KBM-7 (cell line): ENCODE results near the gene LCP2.

ENCODE experiments used
- DNase-seq: peaks from one replicate; pipeline ENCODE4 v3.0.0-alpha.2; 2015
- in situ Hi-C: fragments of 300-500 bp; cut with MboI; formaldehyde crosslinking; loops from 2 replicates; pipeline ENCODE4 v1.14.3; 2020; ENCODE audit warnings: low sequenced_read_pairs, low pct_unique_long_range_greater_than_20kb, mixed read lengths

LCP2 gene

GRCh38 chr5:170319301-170319700 is 21.7 kb upstream of the LCP2 start:
- in situ Hi-C loops = no loop called here

GRCh38 chr5:170317499-170317898 is 19.9 kb upstream of the LCP2 start:
- DNase-seq = no peak
- in situ Hi-C loops = no loop called here

More at GRCh38 chr5:170319301-170319700, 21.7 kb upstream of the LCP2 start:
- no peak for DNase-seq

DNA sequence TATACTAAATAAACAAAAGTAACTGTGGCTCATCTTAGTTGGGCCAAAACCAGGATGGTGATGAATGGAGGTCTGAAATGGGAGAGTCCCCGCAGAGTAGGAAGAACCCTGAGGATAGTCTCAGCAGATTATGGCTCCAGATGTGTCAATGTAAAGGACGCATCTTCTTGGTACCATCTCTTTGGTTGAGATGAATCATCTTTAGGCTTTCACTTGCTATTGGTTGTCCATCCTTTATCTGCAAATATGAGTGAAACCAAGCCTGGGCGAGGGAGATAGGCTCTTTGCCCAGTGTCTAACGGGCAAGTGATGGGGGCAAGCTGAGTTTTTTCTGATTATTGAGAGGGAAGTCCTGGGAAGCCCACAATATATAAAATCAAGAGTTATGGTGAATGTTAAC is 19.4 kb upstream of the LCP2 start:
- in situ Hi-C loops = no loop called here
- DNase-seq = no peak

- in situ Hi-C loops = no loop called here
- DNase-seq = no peak
Observed at GRCh38 chr5:170315154-170315553, 17.6 kb upstream of the LCP2 start.

GRCh38 chr5:170314541-170315095 is 17.0 kb upstream of the LCP2 start:
- in situ Hi-C loops = no loop called here
- DNase-seq = no peak

- in situ Hi-C loops = no loop called here
- DNase-seq = no peak
Observed at GRCh38 chr5:170313816-170314215, 16.2 kb upstream of the LCP2 start.

DNA sequence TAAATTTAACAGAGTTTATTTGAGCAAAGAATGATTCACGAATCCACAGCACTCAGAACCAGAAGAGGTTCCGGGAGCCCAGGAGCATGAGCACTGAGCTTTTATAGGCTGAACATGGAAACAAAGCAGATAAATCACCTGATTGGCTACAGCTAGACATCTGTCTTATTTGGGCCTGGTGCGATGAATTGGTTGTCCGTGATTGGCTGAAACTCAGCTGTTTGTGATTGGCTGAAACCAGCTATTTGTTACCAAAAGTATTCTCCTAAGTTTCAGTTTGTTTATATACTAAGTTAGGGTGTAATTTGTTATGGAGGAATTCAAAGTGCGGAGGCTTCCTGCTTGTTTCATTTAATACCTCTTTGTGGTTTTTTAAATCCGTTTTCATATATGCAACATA is 15.8 kb upstream of the LCP2 start:
- no peak for DNase-seq
- in situ Hi-C loops = no loop called here

- peak; percentile 79 for DNase-seq
- in situ Hi-C loops = no loop called here
Observed at GRCh38 chr5:170312666-170313065, 15.1 kb upstream of the LCP2 start.

- in situ Hi-C loops = no loop called here
- DNase-seq = no peak
Observed at GRCh38 chr5:170312301-170312595, 14.7 kb upstream of the LCP2 start.

DNA sequence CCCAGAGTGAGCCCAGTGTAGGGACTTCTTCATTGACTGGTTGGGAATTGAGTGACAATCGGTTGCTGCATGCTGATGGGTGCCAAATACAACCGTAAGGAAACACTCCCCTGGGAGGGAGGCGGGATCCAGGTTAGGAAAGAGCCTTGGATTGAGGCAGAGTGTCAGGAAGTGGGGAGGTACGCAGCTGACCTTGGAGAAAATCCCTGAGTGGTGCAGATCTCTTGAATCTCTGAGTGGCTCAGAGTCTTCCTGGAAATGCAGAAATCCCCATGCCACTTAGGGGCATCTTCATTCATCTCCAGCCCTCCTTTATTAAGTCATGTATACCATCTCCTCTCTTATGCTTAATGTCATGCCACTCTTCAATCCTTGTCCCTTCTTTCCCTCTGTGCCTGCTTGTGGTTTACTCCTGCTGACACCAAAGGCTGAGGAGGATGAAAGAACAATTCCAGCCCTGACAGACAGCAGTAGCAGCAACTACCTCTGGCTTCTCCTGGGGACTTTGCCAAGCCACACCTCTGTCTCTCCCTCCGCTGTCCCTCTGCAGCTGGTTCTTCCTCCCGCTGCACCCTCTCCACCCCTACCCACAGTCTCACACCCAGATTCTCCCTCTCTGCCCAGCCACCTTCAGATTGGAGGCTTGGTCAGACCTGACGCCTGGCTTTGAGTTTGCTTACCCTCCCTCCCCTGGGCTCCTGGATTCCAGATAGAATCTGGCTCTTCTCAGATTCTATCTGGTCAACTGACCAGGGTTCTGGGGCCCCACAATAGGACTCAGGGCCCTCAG is 14.1 kb upstream of the LCP2 start:
- in situ Hi-C loops = no loop called here
- no peak for DNase-seq

DNA sequence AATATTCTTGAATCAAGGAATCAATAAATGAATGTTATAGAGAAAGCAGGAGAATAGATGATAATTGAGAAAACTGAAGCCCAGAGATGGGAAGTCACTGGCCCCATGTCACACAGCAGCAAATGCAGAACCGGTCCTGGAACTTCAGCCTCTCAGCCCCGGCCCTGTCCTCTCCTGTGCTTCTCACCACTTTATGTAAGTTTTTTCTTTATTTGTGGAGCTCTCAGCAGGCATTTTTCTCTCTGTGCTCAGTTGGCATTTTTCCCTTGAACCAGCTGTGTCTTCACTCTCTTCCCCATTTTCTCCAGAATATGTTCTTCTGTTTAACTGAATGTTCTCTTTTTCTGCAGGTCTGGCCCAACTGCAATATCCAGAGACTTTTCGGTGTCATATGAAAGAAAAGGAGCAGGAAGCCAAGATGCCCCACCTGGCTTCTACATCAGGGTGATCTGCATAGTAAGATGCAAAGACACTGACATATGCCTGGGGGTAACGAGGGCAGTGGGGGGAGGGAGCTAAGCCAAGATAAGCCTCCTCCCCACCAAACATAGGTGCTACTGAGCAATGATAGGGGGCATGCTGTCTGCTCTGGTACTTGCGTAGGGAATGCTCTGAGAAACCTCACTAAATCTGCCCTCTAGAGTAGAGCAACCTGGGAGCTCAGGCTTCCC is 12.8 kb upstream of the LCP2 start:
- DNase-seq = no peak
- in situ Hi-C loops = no loop called here

- DNase-seq = no peak
- in situ Hi-C loops = no loop called here
Observed at GRCh38 chr5:170308686-170309085, 11.1 kb upstream of the LCP2 start.

- in situ Hi-C loops = no loop called here
- DNase-seq = no peak
Observed at GRCh38 chr5:170307575-170308465, 10.2 kb upstream of the LCP2 start.

DNA sequence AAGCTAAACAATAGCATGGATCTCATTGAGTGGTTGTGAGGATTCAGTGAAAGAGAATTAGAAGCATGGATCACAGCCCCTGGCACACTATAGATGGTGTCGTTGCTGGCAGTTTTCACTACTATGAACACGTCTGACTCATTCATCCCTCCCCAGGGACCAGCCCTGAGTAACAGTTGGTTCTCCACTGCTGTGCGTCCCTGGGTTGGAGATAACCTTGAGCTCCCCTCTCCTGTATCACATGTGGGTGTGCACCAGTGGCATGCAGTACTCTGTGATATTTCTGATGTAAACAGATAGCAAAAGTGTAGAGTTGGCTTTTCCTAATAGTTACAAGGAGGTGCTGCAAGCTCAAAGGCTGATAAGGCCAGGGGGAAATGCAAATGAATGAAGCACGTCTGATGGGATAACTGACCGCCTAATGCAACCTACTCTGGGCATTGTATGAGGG is 8.8 kb upstream of the LCP2 start:
- in situ Hi-C loops = no loop called here
- no peak for DNase-seq

DNA sequence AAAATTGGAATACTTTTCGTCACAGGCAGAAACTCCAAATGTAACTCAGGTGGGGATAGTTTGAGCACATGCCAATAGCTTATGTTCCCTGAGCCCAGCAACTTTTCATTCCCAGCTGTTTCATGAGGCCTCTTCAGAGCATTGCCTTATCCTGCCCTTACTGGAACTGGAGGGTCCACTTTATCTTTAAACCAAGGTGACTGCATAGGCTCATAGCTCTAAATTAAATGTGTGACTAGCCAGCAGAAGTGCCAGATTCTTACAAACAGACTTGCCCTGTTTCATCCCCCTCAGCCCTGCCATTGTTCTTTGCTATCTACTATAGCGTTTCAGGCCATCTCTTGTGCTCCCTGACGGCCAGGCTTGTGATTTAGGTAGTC is 8.1 kb upstream of the LCP2 start:
- in situ Hi-C loops = no loop called here
- DNase-seq = no peak

DNA sequence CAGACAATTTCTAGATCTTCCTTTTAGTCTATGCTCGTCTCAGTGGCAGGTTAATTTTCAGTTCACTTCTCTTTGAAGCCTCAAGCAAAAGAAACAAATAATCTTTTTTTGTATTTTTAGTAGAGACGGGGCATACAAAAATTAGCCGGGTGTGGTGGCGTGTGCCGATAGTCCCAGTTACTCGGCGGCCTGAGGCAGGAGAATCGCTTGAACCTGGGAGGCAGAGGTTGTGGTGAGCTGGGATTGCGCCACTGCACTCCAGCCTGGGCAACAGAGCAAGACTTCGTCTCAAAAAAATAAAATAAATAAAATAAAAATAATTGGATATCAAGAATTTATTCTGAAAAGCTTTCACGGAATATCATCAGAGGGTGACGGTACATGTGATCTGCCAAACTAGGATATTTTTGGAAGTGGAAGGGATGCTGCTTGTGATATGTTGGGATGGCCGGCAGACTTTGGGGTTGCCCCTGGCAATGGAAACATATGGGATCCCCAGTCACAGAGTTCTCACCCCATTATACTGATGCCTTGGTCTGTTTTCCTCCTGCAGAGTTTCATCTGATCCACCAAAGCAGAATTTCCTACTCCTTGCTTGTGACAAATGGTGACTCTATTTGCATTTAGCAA is 7.6 kb upstream of the LCP2 start:
- DNase-seq = no peak
- in situ Hi-C loops = no loop called here

- in situ Hi-C loops = no loop called here
- DNase-seq = no peak
Observed at GRCh38 chr5:170303549-170303948, 6.0 kb upstream of the LCP2 start.

GRCh38 chr5:170302653-170303501 is 5.3 kb upstream of the LCP2 start:
- peak; percentile 85 for DNase-seq
- in situ Hi-C loops = no loop called here
